GM19324 (cell line): ENCODE results near the gene PNLIPRP3.

Experiments used
- ATAC-seq: cut with Tn5 transposase; IDR thresholded peaks from one replicate; pipeline ENCODE4 v1.9.1; 2021; ENCODE audit warnings: mild to moderate bottlenecking, moderate library complexity; ENCODE audit not compliant: unreplicated experiment, low FRiP score

The PNLIPRP3 gene

GRCh38 chr10:116489460-116489859 is 61.8 kb downstream of the PNLIPRP3 start:
- ATAC-seq: no peak

GRCh38 chr10:116490028-116490662 is 62.5 kb downstream of the PNLIPRP3 start:
- no peak for ATAC-seq

GRCh38 chr10:116504786-116505185 is 77.1 kb downstream of the PNLIPRP3 start:
- ATAC-seq: no peak

- ATAC-seq: no peak
These were observed 82.9 kb downstream of the PNLIPRP3 start for GRCh38 chr10:116510565-116510964.

GRCh38 chr10:116511365-116511764 is 83.7 kb downstream of the PNLIPRP3 start:
- ATAC-seq: no peak

GRCh38 chr10:116521424-116522290 is 94.0 kb downstream of the PNLIPRP3 start:
- ATAC-seq: no peak

GRCh38 chr10:116522803-116523381 is 95.2 kb downstream of the PNLIPRP3 start:
- ATAC-seq: no peak

GRCh38 chr10:116524736-116525135 is 97.1 kb downstream of the PNLIPRP3 start:
- no peak for ATAC-seq

GRCh38 chr10:116526219-116526618 is 98.6 kb downstream of the PNLIPRP3 start:
- no peak for ATAC-seq
